Glutamatergic neuron (in vitro differentiated cells): ENCODE measurements around the gene KIF26B. TPM values are rescaled to one million over a fixed set of nuclear protein-coding genes. Genes with fewer than 3 reads are reported as not detected.

Experiments
- DNase-seq: peaks from one replicate; pipeline ENCODE4 v3.0.0; 2022
- H3K27ac Mint-ChIP-seq: one replicate; pipeline ENCODE4 v1.8.0; 2020; ENCODE audit warnings: mild to moderate bottlenecking, mixed read lengths, inconsistent platforms; ENCODE audit not compliant: unreplicated experiment
- H3K27me3 Mint-ChIP-seq: one replicate; pipeline ENCODE4 v1.8.0; 2020; ENCODE audit warnings: mild to moderate bottlenecking, moderate library complexity, mixed read lengths, inconsistent platforms; ENCODE audit not compliant: unreplicated experiment
- H3K36me3 Mint-ChIP-seq: one replicate; pipeline ENCODE4 v1.8.0; 2020; ENCODE audit warnings: mild to moderate bottlenecking, mixed read lengths, inconsistent platforms; ENCODE audit not compliant: unreplicated experiment
- H3K4me1 Mint-ChIP-seq: one replicate; pipeline ENCODE4 v1.8.0; 2020; ENCODE audit warnings: mild to moderate bottlenecking, low read depth, mixed read lengths, inconsistent platforms; ENCODE audit not compliant: unreplicated experiment
- H3K4me3 Mint-ChIP-seq: one replicate; pipeline ENCODE4 v1.8.0; 2020; ENCODE audit warnings: mild to moderate bottlenecking, mixed read lengths, inconsistent platforms; ENCODE audit not compliant: unreplicated experiment
- H3K9me3 Mint-ChIP-seq: one replicate; pipeline ENCODE4 v1.8.0; 2020; ENCODE audit warnings: mild to moderate bottlenecking, moderate library complexity, mixed read lengths, inconsistent platforms; ENCODE audit not compliant: unreplicated experiment
- total RNA-seq: library from RNA; stranded (reverse); fragmentation: NEBNext Ultra II Directional; extraction: Animal tissue kit (Norgen Biotek cat#: 25700); gene quantifications from one replicate; pipeline ENCODE4 v1.2.1, GENCODE V29; 2021; ENCODE audit not compliant: unreplicated experiment
- TF ChIP-seq, protein P1 (sequence below): fragments of 200-600 bp; sonication (generic); IDR thresholded peaks from one replicate; pipeline ENCODE4 v1.5.0; 2021; ENCODE audit not compliant: partially characterized antibody, unreplicated experiment

The KIF26B gene
- total RNA-seq, 1 donor from 2014 or later: 2.4 TPM

DNA sequence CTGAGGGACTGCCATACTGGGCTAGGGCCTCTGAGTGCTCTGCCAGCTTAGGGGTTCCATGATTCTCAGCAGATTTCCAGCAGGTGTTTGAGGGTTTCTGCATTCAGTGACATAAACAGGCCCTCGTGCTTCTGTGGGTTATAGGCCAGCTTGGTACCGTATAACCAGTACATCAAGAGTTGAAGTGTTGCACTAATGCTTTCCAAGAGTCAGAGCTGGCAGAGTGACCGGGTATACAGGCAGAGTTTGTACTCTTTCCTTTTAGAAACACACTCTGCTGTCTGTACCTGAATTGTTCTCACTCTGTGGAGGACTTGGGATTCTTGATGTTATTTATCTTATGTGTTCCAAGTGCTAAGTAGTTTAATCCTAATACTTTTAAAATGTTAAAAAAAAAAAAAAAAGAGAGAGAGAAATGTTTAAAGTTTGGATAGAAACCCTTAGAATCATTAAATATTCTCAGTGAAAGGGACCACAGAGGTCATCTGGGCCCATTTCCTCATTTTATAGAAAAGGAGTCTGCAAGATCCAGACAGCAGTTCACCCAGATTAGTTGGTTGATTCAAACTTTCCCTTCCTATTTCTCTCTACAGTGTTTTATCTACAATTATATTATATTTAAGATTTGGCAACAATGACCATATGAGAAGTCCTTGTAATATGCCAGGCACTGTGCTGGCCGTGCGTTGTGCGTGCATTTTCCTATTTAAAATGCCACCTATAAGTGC lies 325.8 kb downstream of the KIF26B start:
- no peak for DNase-seq
- H3K4me3 Mint-ChIP-seq: no peak overlapping the region
- H3K4me1 Mint-ChIP-seq: peaks cover 3% of the 10 kb centered on the region
- H3K27ac Mint-ChIP-seq: no peak overlapping the region
- TF ChIP-seq, protein P1, sequence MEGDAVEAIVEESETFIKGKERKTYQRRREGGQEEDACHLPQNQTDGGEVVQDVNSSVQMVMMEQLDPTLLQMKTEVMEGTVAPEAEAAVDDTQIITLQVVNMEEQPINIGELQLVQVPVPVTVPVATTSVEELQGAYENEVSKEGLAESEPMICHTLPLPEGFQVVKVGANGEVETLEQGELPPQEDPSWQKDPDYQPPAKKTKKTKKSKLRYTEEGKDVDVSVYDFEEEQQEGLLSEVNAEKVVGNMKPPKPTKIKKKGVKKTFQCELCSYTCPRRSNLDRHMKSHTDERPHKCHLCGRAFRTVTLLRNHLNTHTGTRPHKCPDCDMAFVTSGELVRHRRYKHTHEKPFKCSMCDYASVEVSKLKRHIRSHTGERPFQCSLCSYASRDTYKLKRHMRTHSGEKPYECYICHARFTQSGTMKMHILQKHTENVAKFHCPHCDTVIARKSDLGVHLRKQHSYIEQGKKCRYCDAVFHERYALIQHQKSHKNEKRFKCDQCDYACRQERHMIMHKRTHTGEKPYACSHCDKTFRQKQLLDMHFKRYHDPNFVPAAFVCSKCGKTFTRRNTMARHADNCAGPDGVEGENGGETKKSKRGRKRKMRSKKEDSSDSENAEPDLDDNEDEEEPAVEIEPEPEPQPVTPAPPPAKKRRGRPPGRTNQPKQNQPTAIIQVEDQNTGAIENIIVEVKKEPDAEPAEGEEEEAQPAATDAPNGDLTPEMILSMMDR: no peak
- H3K9me3 Mint-ChIP-seq: peaks cover 2% of the 10 kb centered on the region
- H3K36me3 Mint-ChIP-seq: no peaks in the 10 kb centered on the region
- H3K27me3 Mint-ChIP-seq: peaks cover 6% of the 10 kb centered on the region

DNA sequence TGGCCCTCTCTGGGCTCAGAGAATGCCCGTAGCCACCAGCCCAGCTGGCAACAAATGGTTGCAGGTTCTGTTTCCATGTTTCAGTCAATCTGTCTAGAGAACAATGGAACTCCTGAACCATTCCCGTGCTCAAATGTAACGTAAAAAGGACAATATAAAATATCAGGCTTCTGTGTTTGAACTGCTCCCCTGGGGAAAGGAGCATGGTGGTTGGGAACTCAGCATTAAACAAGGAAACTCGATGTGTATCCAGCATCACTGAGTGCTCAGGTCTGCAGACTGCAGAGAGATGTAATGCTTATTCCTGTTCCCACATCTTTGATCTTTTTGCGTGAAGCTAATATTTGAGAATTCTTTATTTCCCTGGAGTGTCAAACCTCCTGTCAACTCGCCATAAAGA lies 326.5 kb downstream of the KIF26B start:
- no peak overlapping the region for H3K27ac Mint-ChIP-seq
- TF ChIP-seq, protein P1: no peak
- no peaks in the 10 kb centered on the region for H3K36me3 Mint-ChIP-seq
- peaks cover 3% of the 10 kb centered on the region for H3K4me1 Mint-ChIP-seq
- DNase-seq: no peak
- no peak overlapping the region for H3K4me3 Mint-ChIP-seq
- H3K27me3 Mint-ChIP-seq: peaks cover 6% of the 10 kb centered on the region
- H3K9me3 Mint-ChIP-seq: peaks cover 2% of the 10 kb centered on the region

DNA sequence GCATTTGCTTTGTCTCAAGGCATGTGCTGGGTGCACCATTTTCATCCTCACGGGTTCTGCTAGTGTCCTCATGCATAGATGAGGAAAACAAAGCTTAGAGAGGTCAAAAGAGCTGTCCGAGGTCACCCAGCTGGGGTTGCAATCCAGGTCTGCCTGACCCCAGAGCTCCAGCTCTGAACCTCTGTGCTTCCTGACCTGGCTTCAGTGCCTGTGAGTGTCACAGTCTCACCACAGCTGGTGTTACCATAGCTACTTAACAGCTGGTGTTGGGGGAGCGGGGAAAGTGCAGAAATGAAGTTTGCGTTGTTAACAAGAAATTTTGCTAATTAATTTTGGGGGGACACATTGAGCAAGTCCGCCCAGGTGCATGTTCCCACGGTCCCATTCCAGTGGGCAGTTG lies 328.5 kb downstream of the KIF26B start:
- no peaks in the 10 kb centered on the region for H3K36me3 Mint-ChIP-seq
- H3K27me3 Mint-ChIP-seq: peaks cover 6% of the 10 kb centered on the region
- TF ChIP-seq, protein P1: no peak
- no peak overlapping the region for H3K4me3 Mint-ChIP-seq
- no peak overlapping the region for H3K27ac Mint-ChIP-seq
- DNase-seq: no peak
- H3K9me3 Mint-ChIP-seq: peaks cover 2% of the 10 kb centered on the region
- peaks cover 4% of the 10 kb centered on the region for H3K4me1 Mint-ChIP-seq

DNA sequence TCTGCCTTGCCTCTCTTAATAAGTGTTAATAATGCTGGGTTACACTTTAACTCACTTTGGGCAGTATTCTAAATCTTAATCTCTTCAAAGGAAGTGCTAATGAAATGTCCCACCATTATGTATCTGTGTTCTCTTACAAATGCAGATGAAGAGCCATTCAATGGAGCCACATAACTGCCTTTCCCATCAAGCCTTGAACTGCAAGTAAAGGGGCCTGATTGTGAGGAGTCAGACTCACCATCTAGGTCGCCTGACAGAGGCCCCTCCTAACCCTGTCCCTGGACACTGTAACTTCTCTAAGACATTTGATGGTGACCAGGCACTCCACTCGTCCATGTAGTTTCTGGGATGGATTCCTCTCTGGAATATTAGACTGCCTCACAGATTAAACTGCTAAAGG lies 329.4 kb downstream of the KIF26B start:
- H3K36me3 Mint-ChIP-seq: no peaks in the 10 kb centered on the region
- H3K4me1 Mint-ChIP-seq: peaks cover 8% of the 10 kb centered on the region
- peaks cover 4% of the 10 kb centered on the region for H3K27me3 Mint-ChIP-seq
- no peak overlapping the region for H3K4me3 Mint-ChIP-seq
- H3K27ac Mint-ChIP-seq: no peak overlapping the region
- TF ChIP-seq, protein P1: no peak
- peaks cover 2% of the 10 kb centered on the region for H3K9me3 Mint-ChIP-seq
- no peak for DNase-seq

DNA sequence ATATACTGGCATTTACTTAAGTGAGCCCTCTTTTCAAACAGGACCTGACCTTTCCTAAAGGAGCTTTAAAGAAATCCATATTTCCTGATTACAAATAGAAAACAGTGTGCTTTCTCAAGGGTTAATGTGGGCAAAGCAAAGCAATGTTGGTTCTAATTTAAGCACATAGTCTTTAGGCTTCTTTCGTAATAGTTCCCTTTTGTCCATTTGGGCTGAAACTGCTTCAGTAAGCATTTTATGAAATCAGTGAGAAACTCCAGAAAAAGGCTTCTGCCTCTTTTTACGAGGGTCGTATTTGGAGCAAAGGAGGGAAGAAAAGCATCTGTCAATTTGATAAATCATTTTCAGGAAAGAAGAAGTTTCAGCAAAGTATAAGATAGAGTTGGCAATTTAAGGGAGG lies 331.2 kb downstream of the KIF26B start:
- peaks cover 8% of the 10 kb centered on the region for H3K4me1 Mint-ChIP-seq
- TF ChIP-seq, protein P1: no peak
- H3K4me3 Mint-ChIP-seq: no peak overlapping the region
- DNase-seq: no peak
- no peak overlapping the region for H3K27ac Mint-ChIP-seq
- H3K9me3 Mint-ChIP-seq: peaks cover 2% of the 10 kb centered on the region
- peaks cover 4% of the 10 kb centered on the region for H3K27me3 Mint-ChIP-seq
- peaks cover 4% of the 10 kb centered on the region for H3K36me3 Mint-ChIP-seq
